ENCODE measurements around the gene LCNL1.

GRCh38 chr9:137011156-137011555 lies 28.4 kb downstream of the LCNL1 start:
- TF ChIP-seq POLR2A (IDR thresholded peaks at IDR 0.05) (no peak), CTCF (IDR thresholded peaks at IDR 0.05) (no peak)
